ENCODE data around the gene SARM1.

The SARM1 gene

DNA sequence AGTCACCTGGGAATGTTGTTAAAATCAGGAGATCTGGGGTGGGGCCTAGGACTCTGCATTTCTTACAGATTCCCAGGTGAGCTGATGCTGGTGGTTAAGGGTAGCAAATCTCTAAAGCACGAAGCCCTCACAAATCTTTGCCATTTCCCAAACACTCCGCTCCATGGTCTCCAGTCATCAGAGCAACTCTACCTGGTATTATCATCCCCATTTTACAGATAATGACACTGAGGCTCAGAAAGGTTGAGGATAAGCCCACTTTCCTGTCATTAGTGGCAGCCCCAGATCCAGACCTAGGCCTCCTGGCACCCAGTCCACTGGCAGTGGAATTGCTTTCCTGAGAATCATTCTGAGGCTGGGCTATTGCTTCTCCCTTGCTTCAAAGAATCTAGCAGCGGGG is 25.8 kb downstream of the SARM1 start:
- TF ChIP-seq, protein P1, sequence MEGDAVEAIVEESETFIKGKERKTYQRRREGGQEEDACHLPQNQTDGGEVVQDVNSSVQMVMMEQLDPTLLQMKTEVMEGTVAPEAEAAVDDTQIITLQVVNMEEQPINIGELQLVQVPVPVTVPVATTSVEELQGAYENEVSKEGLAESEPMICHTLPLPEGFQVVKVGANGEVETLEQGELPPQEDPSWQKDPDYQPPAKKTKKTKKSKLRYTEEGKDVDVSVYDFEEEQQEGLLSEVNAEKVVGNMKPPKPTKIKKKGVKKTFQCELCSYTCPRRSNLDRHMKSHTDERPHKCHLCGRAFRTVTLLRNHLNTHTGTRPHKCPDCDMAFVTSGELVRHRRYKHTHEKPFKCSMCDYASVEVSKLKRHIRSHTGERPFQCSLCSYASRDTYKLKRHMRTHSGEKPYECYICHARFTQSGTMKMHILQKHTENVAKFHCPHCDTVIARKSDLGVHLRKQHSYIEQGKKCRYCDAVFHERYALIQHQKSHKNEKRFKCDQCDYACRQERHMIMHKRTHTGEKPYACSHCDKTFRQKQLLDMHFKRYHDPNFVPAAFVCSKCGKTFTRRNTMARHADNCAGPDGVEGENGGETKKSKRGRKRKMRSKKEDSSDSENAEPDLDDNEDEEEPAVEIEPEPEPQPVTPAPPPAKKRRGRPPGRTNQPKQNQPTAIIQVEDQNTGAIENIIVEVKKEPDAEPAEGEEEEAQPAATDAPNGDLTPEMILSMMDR (IDR thresholded peaks at IDR 0.05; ENCODE audit: control insufficient read depth, extremely low read depth, insufficient read depth): no peak
- DNase-seq (ENCODE audit: low read depth): no peak
- no peak overlapping the region for H3K4me3 ChIP-seq (ENCODE audit: low read depth, low read length)

DNA sequence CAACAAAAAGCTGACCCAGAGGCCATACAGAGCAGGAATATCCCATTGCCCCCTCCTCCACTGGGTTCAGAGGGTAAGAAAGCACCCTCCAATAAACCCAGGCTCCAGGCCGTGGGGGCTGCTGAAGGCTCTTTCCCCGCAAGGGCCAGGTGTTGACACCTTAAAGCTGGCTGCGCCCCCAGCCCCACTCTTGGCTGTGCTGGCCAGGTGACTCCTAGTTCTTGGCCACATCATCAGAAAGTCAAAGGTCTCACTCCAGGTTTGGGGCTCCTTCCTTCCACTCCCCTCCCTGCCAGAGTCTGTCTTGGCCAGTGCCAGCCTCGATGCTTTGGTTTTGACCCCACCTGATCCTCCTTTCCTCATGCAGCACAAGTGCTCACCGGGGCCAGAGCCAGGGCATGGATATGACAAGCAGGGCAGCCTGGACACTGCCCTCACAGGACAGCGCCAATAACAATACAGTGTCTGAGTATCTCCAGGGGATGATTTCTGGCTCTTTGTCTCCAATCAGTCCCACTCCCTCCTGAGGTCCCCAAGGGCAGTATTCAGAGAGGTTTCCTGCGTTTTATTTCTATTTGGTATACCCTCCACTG is 26.3 kb downstream of the SARM1 start:
- no peak for DNase-seq (ENCODE audit: low read depth)
- TF ChIP-seq, protein P1 (IDR thresholded peaks at IDR 0.05; ENCODE audit: control insufficient read depth, extremely low read depth, insufficient read depth): no peak

DNA sequence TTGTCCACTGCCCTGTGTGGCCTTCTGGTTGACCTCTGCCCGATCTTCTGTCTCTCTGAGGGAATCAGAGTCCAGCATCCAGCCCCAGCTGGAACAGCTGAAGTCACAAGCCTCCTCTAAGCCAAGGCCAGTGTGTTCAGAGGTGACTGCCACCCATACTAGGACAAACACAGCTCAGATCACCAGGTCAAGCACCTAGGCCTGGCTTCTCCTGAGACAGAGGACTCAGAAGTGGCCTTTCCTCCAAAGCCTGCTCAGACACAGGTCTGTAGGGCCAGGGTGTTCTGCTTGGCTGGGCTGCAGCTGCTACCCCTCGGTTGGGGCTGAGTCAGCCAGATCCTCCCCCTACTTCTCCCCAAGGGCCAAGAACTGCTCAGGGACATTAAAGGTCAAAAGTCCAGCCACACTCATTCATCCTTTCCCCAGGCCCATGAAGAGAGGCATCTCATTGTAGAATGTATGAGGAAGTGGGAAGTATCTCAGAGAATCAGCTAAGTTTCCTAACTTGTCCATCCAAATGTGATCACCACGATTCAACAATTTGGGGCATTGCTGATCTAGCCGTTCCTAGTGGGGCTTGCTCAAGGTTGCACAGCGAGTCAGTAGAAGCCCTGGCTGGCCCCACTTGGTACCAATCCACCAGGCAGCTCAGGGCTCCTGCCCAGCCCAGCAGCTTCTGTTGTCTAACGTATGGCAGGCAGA is 26.9 kb downstream of the SARM1 start:
- DNase-seq (ENCODE audit: low read depth): no peak
- no peak overlapping the region for H3K4me3 ChIP-seq (ENCODE audit: low read depth, low read length)
- TF ChIP-seq, protein P1 (IDR thresholded peaks at IDR 0.05; ENCODE audit: control insufficient read depth, extremely low read depth, insufficient read depth): no peak

More for the DNA sequence above, 26.3 kb downstream of the SARM1 start:
- no peak overlapping the region for H3K4me3 ChIP-seq (ENCODE audit: low read depth, low read length)

DNA sequence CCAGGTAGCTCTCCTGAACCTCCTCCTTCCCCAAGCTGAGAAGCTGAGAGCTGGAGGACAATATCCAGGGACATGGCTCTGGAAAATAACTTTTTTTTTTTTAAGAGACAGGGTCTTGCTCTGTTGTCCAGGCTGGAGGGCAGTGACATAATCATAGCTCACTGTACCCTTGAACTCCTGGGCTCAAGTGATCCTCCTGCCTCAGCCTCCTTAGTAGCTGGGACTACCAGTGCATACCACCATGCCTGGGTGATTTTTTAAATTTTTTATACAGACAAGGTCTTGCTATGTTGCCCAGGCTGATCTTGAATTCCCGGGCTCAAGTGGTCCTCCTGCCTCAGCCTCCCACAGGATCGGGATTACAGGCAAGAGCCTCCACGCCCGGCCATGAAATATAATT is 28.3 kb downstream of the SARM1 start:
- TF ChIP-seq, protein P1 (IDR thresholded peaks at IDR 0.05; ENCODE audit: control insufficient read depth, extremely low read depth, insufficient read depth): no peak
- DNase-seq (ENCODE audit: low read depth): no peak
- H3K4me3 ChIP-seq (ENCODE audit: low read depth, low read length): no peak overlapping the region

DNA sequence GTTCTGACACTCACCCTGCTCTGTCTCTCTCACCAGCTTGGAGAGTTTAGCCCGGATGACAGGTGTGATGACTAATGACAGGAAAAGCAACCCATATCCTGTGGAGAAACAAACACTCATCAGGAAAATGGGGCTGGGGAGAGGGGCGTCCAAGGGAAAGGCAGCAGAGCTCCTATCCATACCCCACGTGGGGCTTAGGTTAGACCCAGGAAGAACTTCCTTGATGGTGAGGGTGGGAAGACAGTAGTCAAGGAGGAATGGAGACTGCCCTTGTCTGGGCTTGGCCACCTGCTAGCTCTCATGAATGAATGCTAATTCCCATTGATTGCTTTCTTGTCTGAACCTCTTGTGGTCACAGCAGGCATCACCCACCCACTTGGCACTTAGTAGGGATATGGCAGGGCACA is 30.7 kb downstream of the SARM1 start:
- TF ChIP-seq, protein P1 (IDR thresholded peaks at IDR 0.05; ENCODE audit: control insufficient read depth, extremely low read depth, insufficient read depth): no peak
- no peak overlapping the region for H3K4me3 ChIP-seq (ENCODE audit: low read depth, low read length)
- no peak for DNase-seq (ENCODE audit: low read depth)

DNA sequence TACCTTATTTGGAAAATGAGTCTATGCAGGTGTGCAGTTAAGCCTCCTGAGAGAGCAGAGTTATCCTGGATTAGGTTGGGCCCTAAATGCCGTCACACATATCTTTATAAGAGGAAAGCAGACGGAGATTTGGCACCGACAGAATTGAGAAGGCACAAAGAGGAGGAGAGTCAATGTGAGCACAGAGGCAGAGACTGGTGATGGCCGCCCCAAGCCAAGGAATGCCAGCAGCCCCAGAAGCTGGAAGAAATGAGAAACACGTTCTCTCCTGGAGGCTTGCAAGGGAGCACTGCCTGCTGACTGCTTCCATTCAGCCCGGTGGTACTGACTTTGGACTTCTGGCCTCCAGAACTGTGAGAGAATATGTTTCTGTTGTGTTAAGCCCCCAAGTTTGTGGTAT is 31.4 kb downstream of the SARM1 start:
- TF ChIP-seq, protein P1 (IDR thresholded peaks at IDR 0.05; ENCODE audit: control insufficient read depth, extremely low read depth, insufficient read depth): no peak
- no peak overlapping the region for H3K4me3 ChIP-seq (ENCODE audit: low read depth, low read length)
- no peak for DNase-seq (ENCODE audit: low read depth)

DNA sequence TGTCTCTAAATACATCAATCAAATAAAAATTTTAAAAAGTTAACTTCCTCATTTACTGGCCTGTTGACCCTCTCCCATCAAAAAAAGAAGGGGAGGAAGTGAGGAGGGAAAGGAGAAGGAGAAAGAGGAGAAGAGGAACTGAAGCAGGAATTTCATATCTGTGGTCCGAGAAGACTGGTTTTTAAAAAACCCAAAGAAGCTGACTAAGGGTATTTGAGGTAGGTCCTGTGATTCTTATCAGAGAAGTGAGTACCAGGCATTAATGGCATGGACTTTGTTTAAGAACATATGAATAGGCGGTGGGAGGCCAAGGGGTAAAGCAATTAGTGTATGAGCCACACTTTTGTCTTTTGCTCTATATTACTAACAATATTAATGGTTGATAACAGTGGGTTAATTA is 32.5 kb downstream of the SARM1 start:
- TF ChIP-seq, protein P1 (IDR thresholded peaks at IDR 0.05; ENCODE audit: control insufficient read depth, extremely low read depth, insufficient read depth): no peak
- DNase-seq (ENCODE audit: low read depth): no peak
- H3K4me3 ChIP-seq (ENCODE audit: low read depth, low read length): no peak overlapping the region
